Measurements from ENCODE around the gene AMY2B.
"Not testable (repeated sequence)": the region's sequence is repeated elsewhere in the genome, so short reads cannot be mapped to it uniquely, and the experiment has no call there.

AMY2B gene

DNA sequence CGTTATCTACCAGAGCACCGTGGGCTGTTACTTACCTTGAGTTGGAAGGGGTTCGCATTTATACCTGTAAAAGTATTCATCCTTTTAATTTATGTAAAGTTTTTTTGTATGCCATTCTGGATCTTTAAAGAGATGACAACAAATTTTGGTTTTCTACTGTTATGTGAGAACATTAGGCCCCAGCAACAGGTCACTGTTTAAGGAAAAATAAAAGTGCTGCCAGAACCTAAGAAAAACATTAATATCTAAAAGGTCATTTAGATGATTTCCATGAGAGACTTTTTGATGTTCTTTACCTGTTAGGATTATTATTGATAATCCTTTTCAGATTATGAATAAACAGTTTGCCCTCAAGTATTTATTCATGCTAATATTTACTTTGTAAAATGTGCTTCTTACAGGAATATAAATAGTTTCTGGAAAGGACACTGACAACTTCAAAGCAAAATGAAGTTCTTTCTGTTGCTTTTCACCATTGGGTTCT lies 45.6 kb downstream of the AMY2B start, which contains the start of gene AMY2A:
TSS of gene AMY2A (plus strand) at position 434 of the 484 bp plus-strand sequence. CDS start at position 448, 14 bp downstream.
- in situ Hi-C loops (cut with MboI; ENCODE audit: low sequenced_read_pairs) = not testable (repeated sequence)

DNA sequence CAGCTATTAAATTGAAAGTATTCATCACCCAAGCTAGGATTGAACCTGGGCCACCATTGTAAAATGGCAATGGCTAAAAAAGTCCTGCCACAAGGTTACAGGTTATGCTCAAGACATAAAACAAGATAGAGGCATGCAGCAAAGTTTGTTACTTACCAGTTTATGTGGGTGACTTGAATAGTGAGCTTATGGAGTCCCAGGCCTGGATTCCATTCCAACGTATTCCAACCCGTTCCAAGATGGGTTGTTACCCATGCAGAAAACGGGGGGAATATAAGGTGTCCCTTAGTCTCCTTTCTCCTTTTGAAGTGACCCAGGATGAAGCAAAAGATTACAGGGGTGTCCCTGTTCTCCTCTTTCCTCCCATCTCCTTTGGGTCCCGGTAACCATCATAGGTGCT lies 56.0 kb downstream of the AMY2B start:
- in situ Hi-C loops (cut with MboI; ENCODE audit: low sequenced_read_pairs) = not testable (repeated sequence)
